GM19397 (cell line): ENCODE measurements around the gene UGT2A1.

Source experiments
- ATAC-seq: cut with Tn5 transposase; IDR thresholded peaks from one replicate; pipeline ENCODE4 v1.9.1; 2021; ENCODE audit warnings: mild to moderate bottlenecking, moderate library complexity; ENCODE audit not compliant: unreplicated experiment

UGT2A1 gene

GRCh38 chr4:69591364-69591763 is 61.7 kb downstream of the UGT2A1 start:
- ATAC-seq: no peak

GRCh38 chr4:69589884-69590283 is 63.2 kb downstream of the UGT2A1 start:
- no peak for ATAC-seq

GRCh38 chr4:69584135-69584534 is 68.9 kb downstream of the UGT2A1 start:
- ATAC-seq: no peak

- ATAC-seq: no peak
Observed at GRCh38 chr4:69583543-69583942, 69.5 kb downstream of the UGT2A1 start.

GRCh38 chr4:69577245-69577644 is 75.8 kb downstream of the UGT2A1 start:
- ATAC-seq: no peak

GRCh38 chr4:69576251-69576877 is 76.7 kb downstream of the UGT2A1 start:
- no peak for ATAC-seq

GRCh38 chr4:69568787-69569186 is 84.3 kb downstream of the UGT2A1 start:
- ATAC-seq: no peak

GRCh38 chr4:69563424-69563823 is 89.6 kb downstream of the UGT2A1 start:
- no peak for ATAC-seq

- ATAC-seq: no peak
Observed at GRCh38 chr4:69549651-69550050, 103.4 kb downstream of the UGT2A1 start.

GRCh38 chr4:69546134-69546765 is 106.8 kb downstream of the UGT2A1 start:
- no peak for ATAC-seq
